Gastroesophageal sphincter (tissue), 4 donors: ENCODE measurements around the gene FBXW4. TPM values are rescaled to one million over a fixed set of nuclear protein-coding genes. Genes with fewer than 3 reads are reported as not detected.

Source experiments
- ATAC-seq: fragments of 150-250 bp; one replicate; pipeline ENCODE4 v1.9.1; 2016; ENCODE audit warnings: mild to moderate bottlenecking, moderate library complexity
- H3K27ac ChIP-seq, 4 donors: fragments of 200-600 bp; sonication (generic) in 3 of 4; 1 replicate in 3 of 4; 2 replicates in 1 of 4; pipeline ENCODE4 v1.5.1; 2016 to 2019
- H3K27me3 ChIP-seq: fragments of 200-600 bp; sonication (generic); one replicate; pipeline ENCODE4 v1.5.1; 2019
- H3K36me3 ChIP-seq, 2 donors: fragments of 200-600 bp; sonication (generic); one replicate each; pipeline ENCODE4 v1.5.1; 2019; ENCODE audit warnings: control low read depth in 1 of 2
- H3K4me1 ChIP-seq, 3 donors: fragments of 200-600 bp; sonication (generic); 1 replicate in 2 of 3; 2 replicates in 1 of 3; pipeline ENCODE4 v1.5.1; 2016 to 2019; ENCODE audit warnings: control low read depth in 2 of 3
- H3K4me3 ChIP-seq, 2 donors: fragments of 200-600 bp; sonication (generic); one replicate each; pipeline ENCODE4 v1.5.1; 2019; ENCODE audit warnings: mild to moderate bottlenecking in 1 of 2, moderate library complexity in 1 of 2
- H3K9me3 ChIP-seq, 3 donors: fragments of 200-600 bp; sonication (generic); one replicate each; pipeline ENCODE4 v1.5.1; 2017 to 2019; ENCODE audit warnings: control low read depth in 2 of 3
- EP300 ChIP-seq: sonication (generic); formaldehyde crosslinking; IDR thresholded peaks from one replicate; pipeline ENCODE4 v1.6.1; 2017; ENCODE audit warnings: antibody characterized with exemption, mild to moderate bottlenecking
- POLR2A ChIP-seq, 2 donors: fragments of 450-650 bp; IDR thresholded peaks; one replicate each; pipeline ENCODE4 v1.6.1; 2017; ENCODE audit warnings: antibody characterized with exemption in 2 of 2, mild to moderate bottlenecking in 2 of 2, moderate library complexity in 1 of 2
- POLR2AphosphoS5 ChIP-seq: sonication (generic); formaldehyde crosslinking; IDR thresholded peaks from one replicate; pipeline ENCODE4 v1.6.1; 2017; ENCODE audit warnings: antibody characterized with exemption
- WGBS, 2 donors: methylation state at CpG; one replicate each; pipeline ENCODE4 v1.1.5; 2018; ENCODE audit warnings: low coverage in 1 of 2; 5-methylcytosine and 5-hydroxymethylcytosine counted together
- total RNA-seq, 4 donors: library from RNA; depleted of rRNA; stranded (reverse); fragments of >200 nt; gene quantifications; one replicate each; pipeline ENCODE4 v1.1.0, GENCODE V29; 2016
- TF ChIP-seq, protein P1 (sequence below), 4 experiments: fragments of 200-600 bp in 2 of 4; fragments of 450-650 bp in 2 of 4; sonication (generic) in 1 of 4; IDR thresholded peaks; one replicate each; pipeline ENCODE4 v1.5.1; 2017 to 2019; ENCODE audit warnings: antibody characterized with exemption in 4 of 4, mild to moderate bottlenecking in 2 of 4, moderate library complexity in 2 of 4

The FBXW4 gene
- total RNA-seq, 4 donors from 2014 or later = 85.4 to 131 (median 112) TPM

DNA sequence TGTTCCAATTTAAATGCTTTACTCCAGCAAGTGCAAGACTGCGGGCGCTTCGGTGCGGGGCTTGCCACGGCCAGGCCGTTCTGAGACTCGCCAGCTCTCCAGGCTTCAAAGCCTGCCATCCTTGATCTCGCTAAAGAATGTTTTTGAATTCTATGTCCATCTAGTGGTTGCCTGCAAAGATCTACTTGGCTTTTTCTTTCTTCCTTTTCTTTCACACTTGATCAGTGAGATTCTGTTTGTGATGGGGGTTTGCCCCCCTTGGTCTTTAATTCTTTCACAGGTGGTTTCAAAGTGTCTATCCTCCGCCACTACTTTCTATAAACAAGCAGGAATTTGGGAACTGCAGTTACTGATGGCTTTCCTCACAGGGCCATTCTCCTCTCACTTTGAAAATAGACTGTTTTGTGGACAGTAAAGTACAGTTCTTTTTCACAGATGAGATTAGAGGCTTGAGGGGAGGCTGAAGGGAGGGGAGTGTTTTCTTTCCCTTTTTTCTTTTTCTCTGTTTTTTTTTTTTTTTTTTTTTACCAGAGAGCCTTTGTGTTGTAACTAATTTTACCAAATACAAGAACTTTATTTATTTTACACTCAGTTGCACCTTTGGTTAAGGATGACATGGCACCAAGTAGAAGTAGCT, 15.2 kb upstream of the FBXW4 start:
- 25 to 38% methylated on average over 1 to 9 of the region's 9 CpGs for WGBS, 2 donors
- TF ChIP-seq EP300 (no peak), POLR2A (IDR thresholded peaks at IDR 0.05) (no peak)
- TF ChIP-seq, protein P1, sequence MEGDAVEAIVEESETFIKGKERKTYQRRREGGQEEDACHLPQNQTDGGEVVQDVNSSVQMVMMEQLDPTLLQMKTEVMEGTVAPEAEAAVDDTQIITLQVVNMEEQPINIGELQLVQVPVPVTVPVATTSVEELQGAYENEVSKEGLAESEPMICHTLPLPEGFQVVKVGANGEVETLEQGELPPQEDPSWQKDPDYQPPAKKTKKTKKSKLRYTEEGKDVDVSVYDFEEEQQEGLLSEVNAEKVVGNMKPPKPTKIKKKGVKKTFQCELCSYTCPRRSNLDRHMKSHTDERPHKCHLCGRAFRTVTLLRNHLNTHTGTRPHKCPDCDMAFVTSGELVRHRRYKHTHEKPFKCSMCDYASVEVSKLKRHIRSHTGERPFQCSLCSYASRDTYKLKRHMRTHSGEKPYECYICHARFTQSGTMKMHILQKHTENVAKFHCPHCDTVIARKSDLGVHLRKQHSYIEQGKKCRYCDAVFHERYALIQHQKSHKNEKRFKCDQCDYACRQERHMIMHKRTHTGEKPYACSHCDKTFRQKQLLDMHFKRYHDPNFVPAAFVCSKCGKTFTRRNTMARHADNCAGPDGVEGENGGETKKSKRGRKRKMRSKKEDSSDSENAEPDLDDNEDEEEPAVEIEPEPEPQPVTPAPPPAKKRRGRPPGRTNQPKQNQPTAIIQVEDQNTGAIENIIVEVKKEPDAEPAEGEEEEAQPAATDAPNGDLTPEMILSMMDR (IDR thresholded peaks at IDR 0.05) = no peak
- no peaks in the 10 kb centered on the region for H3K36me3 ChIP-seq
- H3K4me1 ChIP-seq = no peaks in the 10 kb centered on the region
- H3K27me3 ChIP-seq = peaks cover 40% of the 10 kb centered on the region
- H3K27ac ChIP-seq = no peak overlapping the region
- H3K4me3 ChIP-seq = no peak overlapping the region
- H3K9me3 ChIP-seq = no peaks in the 10 kb centered on the region
- no peak for ATAC-seq

DNA sequence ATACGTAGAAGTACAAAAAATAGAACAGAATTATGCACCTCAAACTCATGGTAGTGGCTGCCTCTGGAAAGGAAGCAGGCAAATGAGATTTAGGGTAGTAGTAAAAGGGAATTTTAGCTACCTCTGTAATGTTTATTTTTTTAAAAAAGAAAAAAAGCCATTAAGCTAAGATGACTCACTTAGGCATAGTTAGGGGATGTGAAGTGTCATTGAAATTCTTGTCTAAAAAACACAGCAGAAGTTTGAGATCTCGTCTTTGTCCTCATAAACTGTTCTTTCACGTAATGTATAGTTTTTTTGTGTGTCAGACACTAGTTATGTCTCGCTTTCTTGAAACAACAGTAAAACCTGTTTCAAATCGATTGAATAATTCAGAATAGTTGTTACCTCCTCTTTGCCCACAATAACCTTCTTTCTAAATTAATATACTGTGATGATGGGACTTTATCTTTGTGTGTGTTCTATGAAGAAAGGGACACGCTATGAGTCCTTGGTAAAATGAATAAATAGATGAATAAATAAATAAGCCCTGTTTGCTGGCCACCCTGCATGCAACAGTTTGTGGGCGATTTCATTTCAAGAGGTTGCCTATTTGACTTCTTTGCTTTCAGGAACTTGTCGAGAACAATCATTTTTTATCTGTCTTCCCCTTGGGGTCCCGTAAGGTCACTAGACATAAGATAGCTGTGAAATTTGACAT, 14.5 kb upstream of the FBXW4 start:
- no peaks in the 10 kb centered on the region for H3K9me3 ChIP-seq
- WGBS, 2 donors = 69 to 71% methylated on average over 8 to 9 of the region's 9 CpGs
- no peak overlapping the region for H3K4me3 ChIP-seq
- TF ChIP-seq, protein P1 (IDR thresholded peaks at IDR 0.05) = no peak
- H3K4me1 ChIP-seq = no peaks in the 10 kb centered on the region
- no peaks in the 10 kb centered on the region for H3K36me3 ChIP-seq
- H3K27ac ChIP-seq = no peak overlapping the region
- peaks cover 40% of the 10 kb centered on the region for H3K27me3 ChIP-seq
- no peak for ATAC-seq

DNA sequence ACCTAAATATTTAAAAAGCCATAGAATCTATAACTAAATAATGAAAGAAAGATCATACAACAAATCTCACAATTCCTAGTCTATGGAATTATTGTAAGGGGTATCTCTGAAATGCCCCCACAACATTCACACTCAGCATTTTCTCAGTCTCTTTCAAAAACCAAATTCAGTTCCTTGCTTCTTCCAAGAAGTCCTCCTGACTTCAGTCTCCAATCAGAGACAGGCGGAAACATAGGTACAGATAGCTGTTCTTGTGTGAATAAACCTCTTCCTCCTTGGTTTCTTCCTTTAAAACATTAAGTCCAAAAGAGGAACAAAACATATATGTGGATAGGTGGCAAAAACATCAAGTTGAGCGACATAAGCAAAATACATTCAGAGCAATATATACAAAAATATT, 13.9 kb upstream of the FBXW4 start:
- Histone ChIP-seq H3K4me1 (no peaks in the 10 kb centered on the region), H3K4me3 (no peak overlapping the region), H3K27ac (no peak overlapping the region), H3K27me3 (peaks cover 34% of the 10 kb centered on the region), H3K36me3 (no peaks in the 10 kb centered on the region), H3K9me3 (no peaks in the 10 kb centered on the region)
- 79% methylated on average over 2 of the region's 2 CpGs; no CpG with 5 or more reads in 1 of the 2 donors for WGBS, 2 donors
- TF ChIP-seq EP300 = no peak
- TF ChIP-seq POLR2AphosphoS5 = no peak
- TF ChIP-seq, protein P1 (IDR thresholded peaks at IDR 0.05) = no peak
- TF ChIP-seq POLR2A (IDR thresholded peaks at IDR 0.05) = no peak
- ATAC-seq = no peak

DNA sequence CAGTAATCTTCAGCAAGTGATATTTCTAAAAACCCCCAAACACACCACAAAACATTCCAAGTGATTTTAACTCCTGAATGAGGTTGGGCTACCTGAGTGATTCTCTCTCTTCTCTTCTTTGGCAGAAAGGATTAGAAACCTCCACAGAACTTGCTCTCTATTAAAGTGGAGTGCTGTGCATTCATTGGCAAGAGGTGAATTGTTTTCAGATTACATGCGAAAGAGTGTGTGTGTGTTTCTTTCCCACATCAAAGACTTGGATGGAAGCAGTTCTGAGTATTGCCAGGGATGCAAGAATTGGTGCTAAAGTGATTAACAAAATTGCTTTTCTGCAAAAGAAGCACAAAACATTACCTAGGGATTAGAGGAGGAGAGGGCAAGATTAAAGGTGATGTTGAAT, 13.1 kb upstream of the FBXW4 start:
- Histone ChIP-seq H3K9me3 (no peaks in the 10 kb centered on the region), H3K27me3 (peaks cover 27% of the 10 kb centered on the region), H3K4me1 (no peaks in the 10 kb centered on the region), H3K27ac (no peak overlapping the region), H3K36me3 (no peaks in the 10 kb centered on the region), H3K4me3 (no peak overlapping the region)
- no peak for ATAC-seq
- 83 to 88% methylated on average over 1 of the region's 1 CpG for WGBS, 2 donors
- no peak for TF ChIP-seq POLR2A (IDR thresholded peaks at IDR 0.05)
- TF ChIP-seq EP300 = no peak
- TF ChIP-seq POLR2AphosphoS5 = no peak
- TF ChIP-seq, protein P1 (IDR thresholded peaks at IDR 0.05) = no peak

DNA sequence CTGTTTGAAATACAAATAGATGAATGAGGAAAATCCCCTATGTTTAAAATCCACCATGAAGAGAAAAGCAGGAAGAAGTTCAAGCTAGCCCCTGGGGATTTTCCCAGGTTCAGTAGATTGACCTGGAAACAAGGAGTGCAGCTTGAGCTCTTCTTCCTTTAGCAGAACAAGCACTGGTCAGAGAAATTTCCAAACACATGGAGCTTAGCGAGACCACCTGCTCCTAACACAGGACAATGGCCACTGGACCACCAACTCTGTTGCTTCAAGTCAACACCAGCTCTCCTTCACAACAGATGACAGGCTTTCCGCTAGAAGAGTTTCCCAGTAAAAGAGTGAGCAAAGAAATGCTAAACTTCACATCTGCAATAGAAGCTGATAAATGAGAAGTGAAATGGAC, 9.4 kb upstream of the FBXW4 start:
- no peak for ATAC-seq
- 80% methylated on average over 1 to 2 of the region's 2 CpGs for WGBS, 2 donors
- TF ChIP-seq EP300 (no peak), POLR2A (IDR thresholded peaks at IDR 0.05) (no peak), POLR2AphosphoS5 (no peak)
- TF ChIP-seq, protein P1 (IDR thresholded peaks at IDR 0.05) = no peak
- H3K36me3 ChIP-seq = no peaks in the 10 kb centered on the region
- H3K4me1 ChIP-seq = no peaks in the 10 kb centered on the region
- H3K4me3 ChIP-seq = no peak overlapping the region
- no peak overlapping the region for H3K27ac ChIP-seq
- no peaks in the 10 kb centered on the region for H3K9me3 ChIP-seq
- H3K27me3 ChIP-seq = peaks cover 6% of the 10 kb centered on the region
